Neural cell (in vitro differentiated cells): ENCODE data around the gene LRSAM1. TPM values are rescaled to one million over a fixed set of nuclear protein-coding genes. Genes with fewer than 3 reads are reported as not detected.

Experiments used
- H2AFZ ChIP-seq: fragments of 200-600, 300-800 bp; sonication (generic), shearing (Covaris generic); 2 replicates; pipeline ENCODE4 v1.6.0; 2014; ENCODE audit warnings: low read depth, mild to moderate bottlenecking, antibody characterized with exemption, low read length, moderate library complexity
- H3F3A ChIP-seq: fragments of 200-600 bp; shearing (Covaris generic); 2 replicates; pipeline ENCODE4 v1.6.1; 2016; ENCODE audit warnings: mild to moderate bottlenecking, moderate library complexity, mixed read lengths, antibody characterized with exemption, low read length; ENCODE audit not compliant: insufficient read depth, poor library complexity, severe bottlenecking
- H3K27ac ChIP-seq: fragments of 200-600, 300-800 bp; sonication (generic), shearing (Covaris generic); 2 replicates; pipeline ENCODE4 v1.5.1; 2014; ENCODE audit warnings: mild to moderate bottlenecking, low read length, moderate library complexity
- H3K27me3 ChIP-seq: fragments of 300-800, 200-600 bp; sonication (generic), shearing (Covaris generic); 2 replicates; pipeline ENCODE4 v1.6.0; 2014; ENCODE audit warnings: mild to moderate bottlenecking, low read depth, low read length, moderate library complexity; ENCODE audit not compliant: insufficient read depth
- H3K36me3 ChIP-seq: fragments of 300-800, 200-600 bp; sonication (generic), shearing (Covaris generic); 2 replicates; pipeline ENCODE4 v1.5.1; 2014; ENCODE audit warnings: mild to moderate bottlenecking, antibody characterized with exemption, low read length, moderate library complexity; ENCODE audit not compliant: insufficient read depth
- H3K4me2 ChIP-seq: fragments of 300-800, 200-600 bp; sonication (generic), shearing (Covaris generic); 2 replicates; pipeline ENCODE4 v1.6.0; 2014; ENCODE audit warnings: mild to moderate bottlenecking, low read length
- H3K4me3 ChIP-seq: fragments of 300-800, 200-600 bp; sonication (generic), shearing (Covaris generic); 2 replicates; pipeline ENCODE4 v1.5.1; 2014; ENCODE audit warnings: mild to moderate bottlenecking, low read length, moderate library complexity
- H3K79me2 ChIP-seq: fragments of 200-600 bp; shearing (Covaris generic); replicated peaks from 2 replicates; pipeline ENCODE4 v1.6.0; 2014; ENCODE audit warnings: mild to moderate bottlenecking, low read length, moderate library complexity; ENCODE audit not compliant: insufficient read depth
- H3K9ac ChIP-seq: fragments of 300-800, 200-600 bp; sonication (generic), shearing (Covaris generic); 2 replicates; pipeline ENCODE4 v1.6.1; 2016; ENCODE audit warnings: mild to moderate bottlenecking, low read length, mixed read lengths
- H3K9me2 ChIP-seq: fragments of 200-600 bp; shearing (Covaris generic); 2 replicates; pipeline ENCODE4 v1.6.1; 2016; ENCODE audit warnings: mild to moderate bottlenecking, low read length, mixed read lengths; ENCODE audit not compliant: insufficient read depth
- H3K9me3 ChIP-seq: fragments of 200-600, 300-800 bp; sonication (generic), shearing (Covaris generic); 2 replicates; pipeline ENCODE4 v1.6.1; 2016; ENCODE audit warnings: mild to moderate bottlenecking, mixed run types, low read length, moderate library complexity, mixed read lengths
- H4K20me1 ChIP-seq: fragments of 200-600 bp; shearing (Covaris generic); 2 replicates; pipeline ENCODE4 v1.6.1; 2016; ENCODE audit warnings: mild to moderate bottlenecking, mixed run types; ENCODE audit not compliant: insufficient read depth
- CTCF ChIP-seq: fragments of 450-650 bp; IDR thresholded peaks from 2 replicates; pipeline ENCODE4 v1.5.1; 2014; ENCODE audit warnings: antibody characterized with exemption, mild to moderate bottlenecking, moderate library complexity; ENCODE audit not compliant: poor library complexity, severe bottlenecking
- EP300 ChIP-seq: fragments of 450-650 bp; conservative IDR thresholded peaks from 2 replicates; pipeline ENCODE4 v1.6.1; 2014; ENCODE audit warnings: antibody characterized with exemption, mild to moderate bottlenecking, moderate library complexity; ENCODE audit not compliant: poor library complexity, severe bottlenecking
- EZH2 ChIP-seq: fragments of 200-600, 300-800 bp; shearing (Covaris generic), sonication (generic); IDR thresholded peaks from 2 replicates; pipeline ENCODE4 v1.6.1; 2014; ENCODE audit warnings: antibody characterized with exemption, low read length, borderline replicate concordance, mild to moderate bottlenecking; ENCODE audit not compliant: insufficient read depth, poor library complexity, severe bottlenecking
- MXI1 ChIP-seq: fragments of 450-650 bp; conservative IDR thresholded peaks from 2 replicates; pipeline ENCODE4 v1.6.1; 2014; ENCODE audit warnings: antibody characterized with exemption, mild to moderate bottlenecking; ENCODE audit not compliant: poor library complexity, severe bottlenecking
- POLR2AphosphoS5 ChIP-seq: IDR thresholded peaks from 2 replicates; pipeline ENCODE4 v1.6.1; 2012
- RAD21 ChIP-seq: fragments of 450-650 bp; conservative IDR thresholded peaks from 2 replicates; pipeline ENCODE4 v1.6.1; 2014; ENCODE audit warnings: antibody characterized with exemption, mild to moderate bottlenecking, moderate library complexity
- REST ChIP-seq: IDR thresholded peaks from 2 replicates; pipeline ENCODE4 v1.6.1; 2012; ENCODE audit warnings: borderline replicate concordance
- SMC3 ChIP-seq: fragments of 450-650 bp; conservative IDR thresholded peaks from 2 replicates; pipeline ENCODE4 v1.6.1; 2014; ENCODE audit warnings: antibody characterized with exemption, mild to moderate bottlenecking, moderate library complexity; ENCODE audit not compliant: poor library complexity
- TAF1 ChIP-seq: IDR thresholded peaks from 2 replicates; pipeline ENCODE4 v1.6.1; 2012; ENCODE audit warnings: low read depth
- polyA plus RNA-seq: library from polyadenylated mRNA; depleted of rRNA; stranded (reverse); fragments of >200 nt; gene quantifications from 2 replicates; pipeline ENCODE4 v1.2.3, GENCODE V29; 2014

Gene LRSAM1
- polyA plus RNA-seq, 1 donor from 2014 or later = 21.6 TPM

GRCh38 chr9:127446713-127447415, 4.4 kb upstream of the LRSAM1 start:
- Histone ChIP-seq H3K27ac (no peak overlapping the region), H3K4me2 (no peak overlapping the region), H3K9me3 (no peaks in the 10 kb centered on the region), H3K79me2 (peaks cover 8% of the 10 kb centered on the region), H3K27me3 (no peaks in the 10 kb centered on the region), H3K4me3 (no peak overlapping the region), H3K9ac (no peak overlapping the region), H2AFZ (no peak overlapping the region), H3K9me2 (no peaks in the 10 kb centered on the region), H3F3A (no peaks in the 10 kb centered on the region), H3K36me3 (peaks cover 7% of the 10 kb centered on the region), H4K20me1 (no peaks in the 10 kb centered on the region)
- TF ChIP-seq RAD21 = no peak
- TF ChIP-seq EP300 = no peak
- TF ChIP-seq CTCF = no peak
- TF ChIP-seq REST = no peak
- TF ChIP-seq MXI1 = no peak
- no peak for TF ChIP-seq POLR2AphosphoS5
- no peak for TF ChIP-seq SMC3
- no peak for TF ChIP-seq TAF1
- TF ChIP-seq EZH2 = no peak

- Histone ChIP-seq H3K27me3 (no peaks in the 10 kb centered on the region), H3K4me3 (no peak overlapping the region), H3K9me3 (no peaks in the 10 kb centered on the region), H3K36me3 (peaks cover 7% of the 10 kb centered on the region), H3K9ac (no peak overlapping the region), H3F3A (no peaks in the 10 kb centered on the region), H3K9me2 (no peaks in the 10 kb centered on the region), H2AFZ (no peak overlapping the region), H3K27ac (no peak overlapping the region), H4K20me1 (no peaks in the 10 kb centered on the region), H3K4me2 (no peak overlapping the region), H3K79me2 (peaks cover 8% of the 10 kb centered on the region)
- no peak for TF ChIP-seq RAD21
- TF ChIP-seq TAF1 = no peak
- no peak for TF ChIP-seq EZH2
- TF ChIP-seq REST = no peak
- TF ChIP-seq EP300 = no peak
- TF ChIP-seq SMC3 = no peak
- TF ChIP-seq POLR2AphosphoS5 = no peak
- TF ChIP-seq MXI1 = no peak
- no peak for TF ChIP-seq CTCF
These were observed 3.7 kb upstream of the LRSAM1 start for GRCh38 chr9:127447416-127448111.
